Trophoblast cell (in vitro differentiated cells and primary cell): ENCODE results near the gene MARCHF6.

Source experiments
- DNase-seq, 2 donors: peaks; one replicate each; pipeline ENCODE4 v3.0.0-alpha.2; 2016
- H2AFZ ChIP-seq: 2 replicates; pipeline ENCODE4 v1.6.1; 2013; ENCODE audit warnings: low read length, moderate library complexity, mild to moderate bottlenecking; ENCODE audit not compliant: insufficient read depth, poor library complexity
- H2AK5ac ChIP-seq: 2 replicates; pipeline ENCODE4 v1.6.1; 2013; ENCODE audit warnings: mild to moderate bottlenecking, low read length
- H2BK120ac ChIP-seq: 2 replicates; pipeline ENCODE4 v1.6.1; 2013; ENCODE audit warnings: low read length, mild to moderate bottlenecking, moderate library complexity; ENCODE audit not compliant: insufficient read depth, poor library complexity
- H2BK12ac ChIP-seq: 2 replicates; pipeline ENCODE4 v1.6.1; 2013; ENCODE audit warnings: mild to moderate bottlenecking, low read length, moderate library complexity
- H2BK5ac ChIP-seq: 2 replicates; pipeline ENCODE4 v1.6.1; 2013; ENCODE audit warnings: low read length, low read depth, moderate library complexity, mild to moderate bottlenecking; ENCODE audit not compliant: poor library complexity
- H3K14ac ChIP-seq: 2 replicates; pipeline ENCODE4 v1.6.1; 2013; ENCODE audit warnings: mild to moderate bottlenecking, low read length
- H3K18ac ChIP-seq: 2 replicates; pipeline ENCODE4 v1.6.1; 2013; ENCODE audit warnings: mild to moderate bottlenecking, low read length
- H3K23ac ChIP-seq: 2 replicates; pipeline ENCODE4 v1.6.1; 2013; ENCODE audit warnings: low read length
- H3K27ac ChIP-seq: 2 replicates; pipeline ENCODE4 v1.5.1; 2013; ENCODE audit warnings: low read depth, mild to moderate bottlenecking, inconsistent platforms, low read length, moderate library complexity
- H3K27me3 ChIP-seq: 2 replicates; pipeline ENCODE4 v1.6.1; 2013; ENCODE audit warnings: inconsistent platforms, mild to moderate bottlenecking, low read length, moderate library complexity; ENCODE audit not compliant: insufficient read depth
- H3K36me3 ChIP-seq, 2 experiments: 1 replicate in 1 of 2; 2 replicates in 1 of 2; pipeline ENCODE4 v1.6.1; 2013; ENCODE audit warnings: low read length in 2 of 2, mild to moderate bottlenecking in 2 of 2, moderate library complexity in 1 of 2; ENCODE audit not compliant: insufficient read depth in 2 of 2, control insufficient read depth in 1 of 2
- H3K4ac ChIP-seq: 2 replicates; pipeline ENCODE4 v1.6.1; 2013; ENCODE audit warnings: low read depth, mild to moderate bottlenecking, low read length, moderate library complexity
- H3K4me1 ChIP-seq, 2 experiments: 1 replicate in 1 of 2; 2 replicates in 1 of 2; pipeline ENCODE4 v1.6.1; 2013; ENCODE audit warnings: low read length in 2 of 2, mild to moderate bottlenecking in 2 of 2, moderate library complexity in 1 of 2; ENCODE audit not compliant: insufficient read depth in 2 of 2, control insufficient read depth in 1 of 2
- H3K4me2 ChIP-seq: 2 replicates; pipeline ENCODE4 v1.6.1; 2013; ENCODE audit warnings: inconsistent platforms, mild to moderate bottlenecking, low read length, moderate library complexity
- H3K4me3 ChIP-seq: 2 replicates; pipeline ENCODE4 v1.5.1; 2013; ENCODE audit warnings: mild to moderate bottlenecking, low read depth, low read length, inconsistent platforms
- H3K79me1 ChIP-seq: one replicate; pipeline ENCODE4 v1.6.1; 2013; ENCODE audit warnings: low read length
- H3K79me2 ChIP-seq: 2 replicates; pipeline ENCODE4 v1.6.1; 2013; ENCODE audit warnings: low read length, mild to moderate bottlenecking; ENCODE audit not compliant: control insufficient read depth, insufficient read depth, poor library complexity
- H3K9ac ChIP-seq: 2 replicates; pipeline ENCODE4 v1.6.1; 2013; ENCODE audit warnings: mild to moderate bottlenecking, low read length
- H3K9me3 ChIP-seq: 2 replicates; pipeline ENCODE4 v1.6.1; 2013; ENCODE audit warnings: low read depth, mild to moderate bottlenecking, control low read depth, inconsistent platforms, low read length; ENCODE audit not compliant: insufficient read depth
- H4K12ac ChIP-seq: 2 replicates; pipeline ENCODE4 v1.6.1; 2013; ENCODE audit warnings: low read depth, mild to moderate bottlenecking, low read length, moderate library complexity
- H4K8ac ChIP-seq: 2 replicates; pipeline ENCODE4 v1.6.1; 2013; ENCODE audit warnings: low read depth, mild to moderate bottlenecking, low read length, moderate library complexity
- H4K91ac ChIP-seq: one replicate; pipeline ENCODE4 v1.6.1; 2013; ENCODE audit warnings: low read depth, mild to moderate bottlenecking, low read length, moderate library complexity
- WGBS: extraction: QIAGEN DNeasy Blood & Tissue Kit; methylation state at CpG from one replicate; pipeline ENCODE4 v1.1.7; 2013; ENCODE audit warnings: missing lambda C conversion rate; ENCODE audit not compliant: insufficient read length, insufficient coverage; ENCODE audit errors: extremely low coverage; 5-methylcytosine and 5-hydroxymethylcytosine counted together

Gene MARCHF6

DNA sequence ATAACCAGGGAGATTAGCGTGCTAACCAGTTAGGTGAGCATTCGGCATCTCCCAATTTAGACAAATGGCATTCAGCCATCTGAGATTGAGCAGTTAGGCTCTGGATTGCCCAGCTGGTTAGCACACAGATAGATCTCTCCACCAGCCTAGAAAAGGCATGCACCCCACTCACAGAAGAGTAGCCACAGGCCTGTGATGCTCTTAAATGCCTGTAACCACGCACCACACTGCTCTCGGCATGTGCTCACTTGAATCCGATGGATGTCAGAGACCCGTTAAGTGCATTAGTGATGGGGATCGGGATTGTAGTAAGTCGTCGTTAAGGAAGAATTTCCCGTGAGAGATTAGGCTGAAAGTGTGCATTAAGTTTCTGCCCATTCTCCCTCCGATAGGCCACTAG is 23.0 kb downstream of the MARCHF6 start:
- H3K36me3 ChIP-seq = peaks cover 7 to 8% of the 10 kb centered on the region in 2 experiments
- H2AFZ ChIP-seq = no peak overlapping the region
- no peak overlapping the region for H3K14ac ChIP-seq
- no peak for DNase-seq
- H3K27ac ChIP-seq = no peak overlapping the region
- no peak overlapping the region for H2BK120ac ChIP-seq
- peaks cover 3% of the 10 kb centered on the region for H3K79me2 ChIP-seq
- no peak overlapping the region for H3K18ac ChIP-seq
- no peaks in the 10 kb centered on the region for H3K27me3 ChIP-seq
- no peak overlapping the region for H3K4me2 ChIP-seq
- H4K12ac ChIP-seq = no peak overlapping the region
- no peak overlapping the region for H2BK12ac ChIP-seq
- H4K91ac ChIP-seq = no peak overlapping the region
- no peaks in the 10 kb centered on the region for H3K9me3 ChIP-seq
- H3K4me3 ChIP-seq = no peak overlapping the region
- no peak overlapping the region for H3K23ac ChIP-seq
- H4K8ac ChIP-seq = no peak overlapping the region
- no peak overlapping the region for H3K9ac ChIP-seq
- no peaks in the 10 kb centered on the region for H3K79me1 ChIP-seq
- 100% methylated on average over 4 of the region's 11 CpGs for WGBS
- H3K4ac ChIP-seq = no peak overlapping the region
- H3K4me1 ChIP-seq = no peaks in the 10 kb centered on the region
- no peak overlapping the region for H2BK5ac ChIP-seq
- H2AK5ac ChIP-seq = no peak overlapping the region

DNA sequence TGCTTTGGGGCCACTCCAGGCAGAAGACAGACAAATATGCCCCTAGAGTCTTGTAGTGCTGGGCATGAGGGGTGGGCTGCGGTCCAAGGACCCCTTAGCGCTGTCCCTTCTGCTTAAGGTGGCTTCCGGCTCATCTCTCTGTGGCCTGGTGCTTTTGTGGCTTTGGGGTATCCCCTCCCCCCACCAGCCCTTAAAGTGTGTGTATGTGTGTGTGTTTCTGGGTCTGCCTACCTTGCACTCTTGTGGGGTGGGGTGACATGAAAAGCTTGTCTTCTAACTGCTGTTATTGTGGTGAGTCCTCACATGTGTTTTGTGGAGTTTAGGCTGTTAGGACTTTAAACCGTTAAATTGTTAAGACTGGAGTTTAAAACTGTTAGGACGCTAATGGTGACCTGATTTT is 23.6 kb downstream of the MARCHF6 start:
- Histone ChIP-seq H2BK120ac (no peak overlapping the region), H3K79me1 (no peaks in the 10 kb centered on the region), H2BK12ac (no peak overlapping the region), H2BK5ac (no peak overlapping the region), H4K8ac (no peak overlapping the region), H3K4me3 (no peak overlapping the region), H2AFZ (no peak overlapping the region), H3K27ac (no peak overlapping the region), H3K14ac (no peak overlapping the region), H3K9ac (no peak overlapping the region), H3K36me3 (peaks cover 8% of the 10 kb centered on the region in 2 experiments), H3K4ac (peak overlapping the region; percentile 60), H3K9me3 (no peaks in the 10 kb centered on the region), H4K91ac (no peak overlapping the region), H3K79me2 (peaks cover 3% of the 10 kb centered on the region), H3K27me3 (no peaks in the 10 kb centered on the region), H4K12ac (no peak overlapping the region), H3K4me1 (no peaks in the 10 kb centered on the region), H2AK5ac (no peak overlapping the region), H3K23ac (no peak overlapping the region), H3K18ac (peak overlapping the region; percentile 50), H3K4me2 (no peak overlapping the region)
- no CpG with 5 or more reads among the region's 5 CpGs for WGBS
- no peak for DNase-seq

DNA sequence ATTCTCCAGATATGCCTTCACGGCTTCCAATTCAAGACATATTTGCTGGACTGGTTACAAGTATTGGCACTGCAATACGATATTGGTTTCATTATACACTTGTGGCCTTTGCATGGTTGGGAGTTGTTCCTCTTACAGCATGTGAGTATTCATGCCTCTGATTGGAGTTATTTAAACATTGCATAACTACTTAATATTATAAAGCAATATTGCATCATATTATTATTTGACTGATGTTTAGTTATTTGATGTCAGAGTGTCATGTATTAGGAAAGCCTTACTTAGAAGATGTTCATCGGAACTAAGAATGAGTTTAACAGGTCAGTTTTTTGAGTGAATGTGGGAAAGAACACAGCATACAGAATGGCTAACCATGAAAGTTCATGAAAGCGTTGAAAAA is 28.3 kb downstream of the MARCHF6 start:
- no peak overlapping the region for H3K4me2 ChIP-seq
- WGBS = no CpG with 5 or more reads among the region's 4 CpGs
- H3K36me3 ChIP-seq = peaks cover 7 to 8% of the 10 kb centered on the region in 2 experiments
- H4K91ac ChIP-seq = no peak overlapping the region
- no peak for DNase-seq
- H4K12ac ChIP-seq = no peak overlapping the region
- no peak overlapping the region for H2AK5ac ChIP-seq
- no peak overlapping the region for H3K14ac ChIP-seq
- H4K8ac ChIP-seq = no peak overlapping the region
- H3K79me2 ChIP-seq = no peaks in the 10 kb centered on the region
- no peak overlapping the region for H2BK12ac ChIP-seq
- H3K9me3 ChIP-seq = no peaks in the 10 kb centered on the region
- no peak overlapping the region for H2BK120ac ChIP-seq
- H3K4ac ChIP-seq = no peak overlapping the region
- no peak overlapping the region for H3K18ac ChIP-seq
- H3K79me1 ChIP-seq = no peaks in the 10 kb centered on the region
- H3K4me3 ChIP-seq = no peak overlapping the region
- H3K27ac ChIP-seq = no peak overlapping the region
- no peaks in the 10 kb centered on the region for H3K27me3 ChIP-seq
- H2BK5ac ChIP-seq = no peak overlapping the region
- no peak overlapping the region for H2AFZ ChIP-seq
- H3K4me1 ChIP-seq = no peaks in the 10 kb centered on the region
- no peak overlapping the region for H3K9ac ChIP-seq
- H3K23ac ChIP-seq = no peak overlapping the region

DNA sequence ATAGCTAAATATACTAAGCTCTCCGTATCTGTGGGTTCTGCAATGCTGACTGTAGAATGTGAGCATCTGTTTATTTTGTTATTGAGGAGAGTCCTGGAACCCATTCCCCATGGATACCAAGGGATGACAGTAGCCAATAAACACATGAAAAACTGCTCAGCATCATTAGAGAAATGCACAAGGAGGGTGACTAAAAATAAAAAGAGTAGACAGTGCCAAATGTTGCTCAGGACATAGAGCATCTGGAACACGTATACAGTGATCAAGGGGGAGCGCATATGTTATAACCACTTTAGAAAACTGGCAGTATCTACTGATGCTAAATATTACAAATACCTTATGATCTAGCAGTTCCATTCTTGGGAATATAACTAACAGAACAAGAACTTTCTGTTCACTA is 31.0 kb downstream of the MARCHF6 start:
- Histone ChIP-seq H3K4ac (no peak overlapping the region), H3K18ac (no peak overlapping the region), H3K9ac (no peak overlapping the region), H2BK12ac (no peak overlapping the region), H3K27me3 (no peaks in the 10 kb centered on the region), H3K23ac (no peak overlapping the region), H4K8ac (no peak overlapping the region), H3K27ac (no peak overlapping the region), H3K79me2 (no peaks in the 10 kb centered on the region), H2AFZ (no peak overlapping the region), H3K4me3 (no peak overlapping the region), H3K4me2 (no peak overlapping the region), H3K14ac (no peak overlapping the region), H2BK120ac (no peak overlapping the region), H3K4me1 (no peaks in the 10 kb centered on the region), H4K12ac (no peak overlapping the region), H4K91ac (no peak overlapping the region), H3K9me3 (no peaks in the 10 kb centered on the region), H3K79me1 (no peaks in the 10 kb centered on the region), H2BK5ac (no peak overlapping the region), H3K36me3 (peaks cover 10 to 12% of the 10 kb centered on the region in 2 experiments), H2AK5ac (no peak overlapping the region)
- no CpG with 5 or more reads among the region's 3 CpGs for WGBS
- no peak for DNase-seq
